ENCODE results near the gene C18orf32. TPM values are rescaled to one million over a fixed set of nuclear protein-coding genes. Genes with fewer than 3 reads are reported as not detected.

Gene C18orf32
- total and polyA plus RNA-seq, 2 donors (not counting 3 experiments of a cell fraction or from before 2014, with no cell fraction given) = 20.4 to 27.4 TPM

- Histone ChIP-seq H3K9me1 (replicated peaks; ENCODE audit: control insufficient read depth, extremely low read depth, insufficient read depth, low read length) (no peaks in the 10 kb centered on the region), H3K4me3 (replicated peaks in 1 of 3; ENCODE audit: insufficient read depth in 1 of 3, low read depth in 1 of 3, low read length in 3 of 3) (no peak overlapping the region), H3K9me3 (replicated peaks; ENCODE audit: control insufficient read depth, insufficient read depth, low read length) (no peaks in the 10 kb centered on the region), H3K27me3 (ENCODE audit: control insufficient read depth in 2 of 2, insufficient read depth in 2 of 2, low read length in 2 of 2) (no peaks in the 10 kb centered on the region), H3K4me2 (ENCODE audit: insufficient read depth, low read length) (no peak overlapping the region), H3K9ac (replicated peaks; ENCODE audit: extremely low read depth, insufficient read depth, low read length) (no peak overlapping the region), H3K36me3 (ENCODE audit: control insufficient read depth in 2 of 2, extremely low read depth in 1 of 2, insufficient read depth in 2 of 2, low read length in 2 of 2) (peaks cover 2 to 10% of the 10 kb centered on the region in 2 experiments), H3K4me1 (ENCODE audit: control insufficient read depth, extremely low read depth, insufficient read depth, low read length) (peaks cover 15% of the 10 kb centered on the region), H3K27ac (ENCODE audit: insufficient read depth, low read depth, low read length) (no peak overlapping the region), H4K20me1 (replicated peaks; ENCODE audit: control insufficient read depth, extremely low read depth, insufficient read depth, low read length) (no peaks in the 10 kb centered on the region), H2AFZ (ENCODE audit: low read depth, low read length) (no peak overlapping the region), H3K79me2 (ENCODE audit: control insufficient read depth, insufficient read depth, low read length) (peaks cover 3% of the 10 kb centered on the region)
- intact Hi-C loops (cut with micrococcal nuclease) (no loop called here), dilution Hi-C loops (cut with MboI; ENCODE audit: extremely low pct_ligation_motif_present, low sequenced_read_pairs) (no loop called here)
- no TSS peak for BruUV-seq (replicated peaks)
- DNase-seq (ENCODE audit: low read depth, low spot score) (no peak), FAIRE-seq (no peak)
- ChIA-PET POLR2A (no interaction called here), CTCF (no interaction called here)
- TF ChIP-seq MAX (IDR thresholded peaks at IDR 0.05; ENCODE audit: insufficient read depth, insufficient read length) (no peak), EZH2 (IDR thresholded peaks at IDR 0.05; ENCODE audit: borderline replicate concordance, low read depth, low read length, severe bottlenecking) (no peak), JUN (IDR thresholded peaks at IDR 0.05; ENCODE audit: borderline replicate concordance, insufficient read depth, insufficient read length, low read depth) (no peak), GATA2 (IDR thresholded peaks at IDR 0.05; ENCODE audit: insufficient read depth, insufficient read length, low read depth, low read length) (no peak), POLR2A (IDR thresholded peaks at IDR 0.05; ENCODE audit: low read depth, low read length) (no peak), MYC (IDR thresholded peaks at IDR 0.05; ENCODE audit: low read depth, low read length) (no peak), FOS (IDR thresholded peaks at IDR 0.05; ENCODE audit: borderline replicate concordance, insufficient read depth, low read length) (no peak), POLR2AphosphoS5 (IDR thresholded peaks at IDR 0.05; ENCODE audit: insufficient read depth, low read depth, low read length) (no peak)
These were observed 7.5 kb downstream of the C18orf32 start for GRCh38 chr18:49479381-49480137.

Measured in endothelial cell of umbilical vein (primary cell).